HepG2 (cell line): Measurements from ENCODE around the gene GTF2H1. TPM values are rescaled to one million over a fixed set of nuclear protein-coding genes. Genes with fewer than 3 reads are reported as not detected.

Experiments used
- BCL6 ChIP-seq: IDR thresholded peaks from 2 replicates; pipeline ENCODE4 v1.6.1; 2016; ENCODE audit warnings: missing genetic modification reagents, missing compliant biosample characterization
- CBX1 ChIP-seq: IDR thresholded peaks from one replicate; pipeline ENCODE4 v1.6.1; 2016; ENCODE audit warnings: antibody characterized with exemption, low read depth
- CREBL2 ChIP-seq: sonication (generic); formaldehyde crosslinking; IDR thresholded peaks from 2 replicates; pipeline ENCODE4 v1.8.1; 2023; ENCODE audit warnings: missing genetic modification reagents, mild to moderate bottlenecking, borderline replicate concordance
- E2F2 ChIP-seq: sonication (generic); formaldehyde crosslinking; IDR thresholded peaks from 2 replicates; pipeline ENCODE4 v1.4.0; 2020; ENCODE audit warnings: missing genetic modification reagents, borderline replicate concordance
- ERF ChIP-seq: IDR thresholded peaks from 2 replicates; pipeline ENCODE4 v1.6.1; 2018; ENCODE audit warnings: missing biosample characterization, missing genetic modification reagents
- ETS1 ChIP-seq: sonication (generic); formaldehyde crosslinking; IDR thresholded peaks from 2 replicates; pipeline ENCODE4 v1.4.0; 2020; ENCODE audit warnings: missing genetic modification reagents
- GTF3A ChIP-seq: sonication (generic); formaldehyde crosslinking; conservative IDR thresholded peaks from 2 replicates; pipeline ENCODE4 v1.4.0; 2020; ENCODE audit warnings: mild to moderate bottlenecking, missing genetic modification reagents
- RELA ChIP-seq: sonication (generic); formaldehyde crosslinking; IDR thresholded peaks from 2 replicates; pipeline ENCODE4 v1.4.0; 2020; ENCODE audit warnings: missing genetic modification reagents
- SOX5 ChIP-seq: IDR thresholded peaks from 2 replicates; pipeline ENCODE4 v1.6.1; 2016; ENCODE audit warnings: borderline replicate concordance
- SP140L ChIP-seq: sonication (generic); formaldehyde crosslinking; IDR thresholded peaks from 2 replicates; pipeline ENCODE4 v1.4.0; 2020; ENCODE audit warnings: missing genetic modification reagents, borderline replicate concordance
- ZBTB21 ChIP-seq: sonication (generic); formaldehyde crosslinking; IDR thresholded peaks from 2 replicates; pipeline ENCODE4 v1.4.0; 2020; ENCODE audit warnings: missing genetic modification reagents
- ZNF276 ChIP-seq: sonication (generic); formaldehyde crosslinking; IDR thresholded peaks from 2 replicates; pipeline ENCODE4 v1.4.0; 2020; ENCODE audit warnings: mild to moderate bottlenecking, low read depth, missing genetic modification reagents
- ZNF530 ChIP-seq: sonication (generic); formaldehyde crosslinking; IDR thresholded peaks from 2 replicates; pipeline ENCODE4 v1.5.0; 2020; ENCODE audit warnings: low read depth, mild to moderate bottlenecking, missing genetic modification reagents
- ZNF572 ChIP-seq: sonication (generic); formaldehyde crosslinking; IDR thresholded peaks from 2 replicates; pipeline ENCODE4 v1.5.1; 2020; ENCODE audit warnings: mild to moderate bottlenecking, missing genetic modification reagents
- polyA plus RNA-seq, 8 experiments: library from polyadenylated mRNA; depleted of rRNA in 3 of 8; stranded (reverse) in 7 of 8; unstranded in 1 of 8; fragments of >200 nt; fragmentation: Illumina TruSeq in 4 of 8; extraction: Trizol in 4 of 8; gene quantifications; 2 replicates each; pipeline versions ENCODE4 v1.2.1 to v1.2.3, GENCODE V29; 2011 to 2016; ENCODE audit warnings: low read depth in 4 of 8, missing spikeins in 1 of 8, mixed read lengths in 1 of 8; ENCODE audit not compliant: insufficient read depth in 1 of 8
- total RNA-seq, 5 experiments: library from RNA; depleted of rRNA; stranded (reverse); fragments of >200 nt; fragmentation: Illumina TruSeq; extraction: Trizol; gene quantifications; 2 replicates each; pipeline ENCODE4 v1.2.3, GENCODE V29; 2016; ENCODE audit warnings: low read depth in 1 of 5
- TF ChIP-seq, protein P1 (sequence below): sonication (generic); formaldehyde crosslinking; IDR thresholded peaks from 2 replicates; pipeline ENCODE4 v1.5.1; 2020; ENCODE audit warnings: missing genetic modification reagents, mild to moderate bottlenecking, borderline replicate concordance
- TF ChIP-seq, protein P2 (sequence below): sonication (generic); formaldehyde crosslinking; conservative IDR thresholded peaks from 2 replicates; pipeline ENCODE4 v1.8.0; 2022; ENCODE audit warnings: mild to moderate bottlenecking, moderate library complexity, missing genetic modification reagents
- TF ChIP-seq, protein P3 (sequence below): IDR thresholded peaks from 2 replicates; pipeline ENCODE4 v1.6.1; 2016; ENCODE audit warnings: low read depth, missing genetic modification reagents, missing compliant biosample characterization

Gene GTF2H1
- total and polyA plus RNA-seq, 2 of the 13 experiments (the other 11 are each of a cell fraction or from before 2014, with no cell fraction given), result 15.7 to 51.4 TPM

DNA sequence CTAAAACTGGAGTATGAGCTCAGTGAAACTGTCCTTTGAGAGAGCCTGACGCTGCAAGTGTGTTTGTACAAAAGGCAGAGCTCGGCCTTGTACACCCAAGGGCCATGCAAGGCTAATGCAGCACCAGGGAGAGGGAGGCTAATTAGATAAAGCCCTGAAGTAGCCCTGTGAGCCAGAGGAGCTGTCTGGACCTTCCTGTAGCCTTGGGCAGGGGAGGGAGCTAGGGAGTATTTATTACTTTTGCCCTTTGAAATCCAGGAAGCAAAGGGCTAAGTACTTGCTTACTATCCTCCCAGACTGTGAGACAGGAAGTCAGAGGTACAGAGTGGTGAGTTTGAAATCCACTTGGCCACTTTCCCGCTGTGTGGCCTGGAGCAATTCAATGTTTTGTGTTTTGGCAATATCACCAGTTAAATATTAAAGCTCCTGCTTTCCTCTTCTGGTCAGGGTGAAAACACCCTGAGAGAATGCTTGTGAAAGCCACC, 61.8 kb downstream of the GTF2H1 start (continued):
- TF ChIP-seq E2F2 (CRISPR knock-in tag) (no peak), ZNF276 (0 out of 2 replicates have a peak, but pooled peaks have one; percentile 63), BCL6 (no peak), RELA (CRISPR knock-in tag) (no peak), ZNF572 (CRISPR knock-in tag) (peak; percentile 1; the same call in 1 of the 2 replicates), ETS1 (CRISPR knock-in tag) (no peak), ERF (peak; percentile 55; the same call in 1 of the 2 replicates), GTF3A (0 out of 2 replicates have a peak, but pooled peaks have one; percentile 39), ZNF530 (CRISPR knock-in tag) (no peak), CBX1 (no peak), ZBTB21 (CRISPR knock-in tag) (peak; percentile 19; the same call in 1 of the 2 replicates), SP140L (CRISPR knock-in tag) (no peak), CREBL2 (CRISPR knock-in tag) (no peak), SOX5 (CRISPR knock-in tag) (peak; percentile 72; the same call in 1 of the 2 replicates)
- TF ChIP-seq, protein P1, sequence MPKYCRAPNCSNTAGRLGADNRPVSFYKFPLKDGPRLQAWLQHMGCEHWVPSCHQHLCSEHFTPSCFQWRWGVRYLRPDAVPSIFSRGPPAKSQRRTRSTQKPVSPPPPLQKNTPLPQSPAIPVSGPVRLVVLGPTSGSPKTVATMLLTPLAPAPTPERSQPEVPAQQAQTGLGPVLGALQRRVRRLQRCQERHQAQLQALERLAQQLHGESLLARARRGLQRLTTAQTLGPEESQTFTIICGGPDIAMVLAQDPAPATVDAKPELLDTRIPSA (CRISPR knock-in tag), result no peak
- TF ChIP-seq, protein P2, sequence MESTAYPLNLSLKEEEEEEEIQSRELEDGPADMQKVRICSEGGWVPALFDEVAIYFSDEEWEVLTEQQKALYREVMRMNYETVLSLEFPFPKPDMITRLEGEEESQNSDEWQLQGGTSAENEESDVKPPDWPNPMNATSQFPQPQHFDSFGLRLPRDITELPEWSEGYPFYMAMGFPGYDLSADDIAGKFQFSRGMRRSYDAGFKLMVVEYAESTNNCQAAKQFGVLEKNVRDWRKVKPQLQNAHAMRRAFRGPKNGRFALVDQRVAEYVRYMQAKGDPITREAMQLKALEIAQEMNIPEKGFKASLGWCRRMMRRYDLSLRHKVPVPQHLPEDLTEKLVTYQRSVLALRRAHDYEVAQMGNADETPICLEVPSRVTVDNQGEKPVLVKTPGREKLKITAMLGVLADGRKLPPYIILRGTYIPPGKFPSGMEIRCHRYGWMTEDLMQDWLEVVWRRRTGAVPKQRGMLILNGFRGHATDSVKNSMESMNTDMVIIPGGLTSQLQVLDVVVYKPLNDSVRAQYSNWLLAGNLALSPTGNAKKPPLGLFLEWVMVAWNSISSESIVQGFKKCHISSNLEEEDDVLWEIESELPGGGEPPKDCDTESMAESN (CRISPR knock-in tag), result 0 out of 2 replicates have a peak, but pooled peaks have one; percentile 41
- TF ChIP-seq, protein P3, sequence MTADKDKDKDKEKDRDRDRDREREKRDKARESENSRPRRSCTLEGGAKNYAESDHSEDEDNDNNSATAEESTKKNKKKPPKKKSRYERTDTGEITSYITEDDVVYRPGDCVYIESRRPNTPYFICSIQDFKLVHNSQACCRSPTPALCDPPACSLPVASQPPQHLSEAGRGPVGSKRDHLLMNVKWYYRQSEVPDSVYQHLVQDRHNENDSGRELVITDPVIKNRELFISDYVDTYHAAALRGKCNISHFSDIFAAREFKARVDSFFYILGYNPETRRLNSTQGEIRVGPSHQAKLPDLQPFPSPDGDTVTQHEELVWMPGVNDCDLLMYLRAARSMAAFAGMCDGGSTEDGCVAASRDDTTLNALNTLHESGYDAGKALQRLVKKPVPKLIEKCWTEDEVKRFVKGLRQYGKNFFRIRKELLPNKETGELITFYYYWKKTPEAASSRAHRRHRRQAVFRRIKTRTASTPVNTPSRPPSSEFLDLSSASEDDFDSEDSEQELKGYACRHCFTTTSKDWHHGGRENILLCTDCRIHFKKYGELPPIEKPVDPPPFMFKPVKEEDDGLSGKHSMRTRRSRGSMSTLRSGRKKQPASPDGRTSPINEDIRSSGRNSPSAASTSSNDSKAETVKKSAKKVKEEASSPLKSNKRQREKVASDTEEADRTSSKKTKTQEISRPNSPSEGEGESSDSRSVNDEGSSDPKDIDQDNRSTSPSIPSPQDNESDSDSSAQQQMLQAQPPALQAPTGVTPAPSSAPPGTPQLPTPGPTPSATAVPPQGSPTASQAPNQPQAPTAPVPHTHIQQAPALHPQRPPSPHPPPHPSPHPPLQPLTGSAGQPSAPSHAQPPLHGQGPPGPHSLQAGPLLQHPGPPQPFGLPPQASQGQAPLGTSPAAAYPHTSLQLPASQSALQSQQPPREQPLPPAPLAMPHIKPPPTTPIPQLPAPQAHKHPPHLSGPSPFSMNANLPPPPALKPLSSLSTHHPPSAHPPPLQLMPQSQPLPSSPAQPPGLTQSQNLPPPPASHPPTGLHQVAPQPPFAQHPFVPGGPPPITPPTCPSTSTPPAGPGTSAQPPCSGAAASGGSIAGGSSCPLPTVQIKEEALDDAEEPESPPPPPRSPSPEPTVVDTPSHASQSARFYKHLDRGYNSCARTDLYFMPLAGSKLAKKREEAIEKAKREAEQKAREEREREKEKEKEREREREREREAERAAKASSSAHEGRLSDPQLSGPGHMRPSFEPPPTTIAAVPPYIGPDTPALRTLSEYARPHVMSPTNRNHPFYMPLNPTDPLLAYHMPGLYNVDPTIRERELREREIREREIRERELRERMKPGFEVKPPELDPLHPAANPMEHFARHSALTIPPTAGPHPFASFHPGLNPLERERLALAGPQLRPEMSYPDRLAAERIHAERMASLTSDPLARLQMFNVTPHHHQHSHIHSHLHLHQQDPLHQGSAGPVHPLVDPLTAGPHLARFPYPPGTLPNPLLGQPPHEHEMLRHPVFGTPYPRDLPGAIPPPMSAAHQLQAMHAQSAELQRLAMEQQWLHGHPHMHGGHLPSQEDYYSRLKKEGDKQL (CRISPR knock-in tag), result no peak
